Esophagus squamous epithelium (tissue), 4 donors: Measurements from ENCODE around the gene ESRP2.

Experiments used
- POLR2A ChIP-seq, 4 donors: fragments of 450-650 bp; IDR thresholded peaks; one replicate each; pipeline ENCODE4 v1.6.1; 2017; ENCODE audit warnings: antibody characterized with exemption in 4 of 4, mild to moderate bottlenecking in 4 of 4, moderate library complexity in 3 of 4
- TF ChIP-seq, protein P1 (sequence below), 6 experiments: fragments of 450-650 bp in 4 of 6; fragments of 200-600 bp in 2 of 6; sonication (generic) in 2 of 6; IDR thresholded peaks; one replicate each; pipeline ENCODE4 v1.5.1; 2016 to 2019; ENCODE audit warnings: antibody characterized with exemption in 6 of 6, mild to moderate bottlenecking in 4 of 6, moderate library complexity in 4 of 6

DNA sequence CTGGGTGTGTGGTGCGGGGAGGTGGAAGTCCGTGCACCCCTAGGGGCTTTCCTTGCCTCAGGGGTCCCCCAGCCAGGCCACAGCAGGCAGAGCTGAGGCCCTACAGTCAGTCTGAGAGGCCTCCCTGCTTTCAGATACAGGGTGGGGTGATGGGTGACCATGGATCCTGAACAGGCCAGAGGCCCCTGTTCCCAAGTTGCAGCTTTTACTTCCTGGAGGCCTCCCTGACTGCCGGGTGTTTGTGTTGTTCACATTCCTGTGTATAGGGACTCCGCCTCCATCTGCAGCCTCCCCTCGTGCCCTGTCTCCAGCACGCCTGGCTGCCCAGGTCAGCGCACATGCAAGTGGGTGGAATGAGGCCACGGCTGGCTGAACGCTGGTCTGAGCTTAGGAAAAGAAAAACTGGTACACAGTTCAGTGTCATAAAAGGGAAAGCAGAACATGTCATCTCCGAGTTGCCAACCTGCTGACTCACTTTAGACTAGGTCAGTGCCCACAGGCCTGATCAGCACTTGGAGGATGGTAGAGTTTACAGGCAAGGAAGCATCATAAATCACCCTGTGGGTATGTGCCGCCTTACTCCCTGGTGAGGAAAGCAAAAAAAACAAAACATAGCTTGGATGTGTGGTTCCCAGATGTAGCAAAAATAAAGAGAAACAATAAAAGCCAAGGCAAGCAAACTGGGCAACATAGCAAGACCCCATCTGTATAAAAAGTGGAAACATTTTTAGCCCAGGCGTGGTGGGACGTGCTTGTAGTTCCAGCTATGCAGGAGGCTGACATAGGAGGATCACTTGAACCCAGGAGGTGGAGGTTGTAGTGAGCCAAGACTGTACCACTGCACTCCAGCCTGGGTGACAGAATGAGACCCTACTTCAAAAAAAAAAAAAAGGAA, 22.2 kb upstream of the ESRP2 start:
- TF ChIP-seq, protein P1, sequence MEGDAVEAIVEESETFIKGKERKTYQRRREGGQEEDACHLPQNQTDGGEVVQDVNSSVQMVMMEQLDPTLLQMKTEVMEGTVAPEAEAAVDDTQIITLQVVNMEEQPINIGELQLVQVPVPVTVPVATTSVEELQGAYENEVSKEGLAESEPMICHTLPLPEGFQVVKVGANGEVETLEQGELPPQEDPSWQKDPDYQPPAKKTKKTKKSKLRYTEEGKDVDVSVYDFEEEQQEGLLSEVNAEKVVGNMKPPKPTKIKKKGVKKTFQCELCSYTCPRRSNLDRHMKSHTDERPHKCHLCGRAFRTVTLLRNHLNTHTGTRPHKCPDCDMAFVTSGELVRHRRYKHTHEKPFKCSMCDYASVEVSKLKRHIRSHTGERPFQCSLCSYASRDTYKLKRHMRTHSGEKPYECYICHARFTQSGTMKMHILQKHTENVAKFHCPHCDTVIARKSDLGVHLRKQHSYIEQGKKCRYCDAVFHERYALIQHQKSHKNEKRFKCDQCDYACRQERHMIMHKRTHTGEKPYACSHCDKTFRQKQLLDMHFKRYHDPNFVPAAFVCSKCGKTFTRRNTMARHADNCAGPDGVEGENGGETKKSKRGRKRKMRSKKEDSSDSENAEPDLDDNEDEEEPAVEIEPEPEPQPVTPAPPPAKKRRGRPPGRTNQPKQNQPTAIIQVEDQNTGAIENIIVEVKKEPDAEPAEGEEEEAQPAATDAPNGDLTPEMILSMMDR (IDR thresholded peaks at IDR 0.05) = no peak
- no peak for TF ChIP-seq POLR2A (IDR thresholded peaks at IDR 0.05)
